Suprapubic skin (tissue), 4 donors: ENCODE data around the gene XYLT1.

Experiments
- CTCF ChIP-seq, 2 donors: fragments of 200-600 bp in 1 of 2; fragments of 450-650 bp in 1 of 2; sonication (generic) in 1 of 2; IDR thresholded peaks; one replicate each; pipeline ENCODE4 v1.5.1; 2016 to 2019; ENCODE audit warnings: antibody characterized with exemption in 2 of 2, mild to moderate bottlenecking in 1 of 2, moderate library complexity in 1 of 2
- EP300 ChIP-seq: sonication (generic); formaldehyde crosslinking; IDR thresholded peaks from one replicate; pipeline ENCODE4 v1.6.1; 2017; ENCODE audit warnings: antibody characterized with exemption
- POLR2A ChIP-seq, 2 donors: fragments of 450-650 bp; IDR thresholded peaks; one replicate each; pipeline ENCODE4 v1.6.1; 2017; ENCODE audit warnings: antibody characterized with exemption in 2 of 2, mild to moderate bottlenecking in 2 of 2, moderate library complexity in 2 of 2
- POLR2AphosphoS5 ChIP-seq, 3 donors: sonication (generic); formaldehyde crosslinking; IDR thresholded peaks; one replicate each; pipeline ENCODE4 v1.6.1; 2017; ENCODE audit warnings: antibody characterized with exemption in 3 of 3

- TF ChIP-seq CTCF (IDR thresholded peaks at IDR 0.05) (no peak), POLR2A (IDR thresholded peaks at IDR 0.05) (no peak), POLR2AphosphoS5 (IDR thresholded peaks at IDR 0.05) (no peak), EP300 (no peak)
Measured at GRCh38 chr16:17437981-17438380, 32.8 kb downstream of the XYLT1 start.
